Subcutaneous adipose tissue (tissue), 4 donors: ENCODE results near the gene DRC3. TPM values are rescaled to one million over a fixed set of nuclear protein-coding genes. Genes with fewer than 3 reads are reported as not detected.

Experiments used
- total RNA-seq, 4 donors: library from RNA; depleted of rRNA; stranded (reverse); fragments of >200 nt; gene quantifications; one replicate each; pipeline ENCODE4 v1.1.0, GENCODE V29; 2016
- TF ChIP-seq, protein P1 (sequence below): fragments of 450-650 bp; IDR thresholded peaks from one replicate; pipeline ENCODE4 v1.5.1; 2016; ENCODE audit warnings: low read depth, mild to moderate bottlenecking, control low read depth, antibody characterized with exemption, moderate library complexity

The DRC3 gene
- total RNA-seq, 4 donors from 2014 or later: 0.38 to 1.3 (median 0.91) TPM

DNA sequence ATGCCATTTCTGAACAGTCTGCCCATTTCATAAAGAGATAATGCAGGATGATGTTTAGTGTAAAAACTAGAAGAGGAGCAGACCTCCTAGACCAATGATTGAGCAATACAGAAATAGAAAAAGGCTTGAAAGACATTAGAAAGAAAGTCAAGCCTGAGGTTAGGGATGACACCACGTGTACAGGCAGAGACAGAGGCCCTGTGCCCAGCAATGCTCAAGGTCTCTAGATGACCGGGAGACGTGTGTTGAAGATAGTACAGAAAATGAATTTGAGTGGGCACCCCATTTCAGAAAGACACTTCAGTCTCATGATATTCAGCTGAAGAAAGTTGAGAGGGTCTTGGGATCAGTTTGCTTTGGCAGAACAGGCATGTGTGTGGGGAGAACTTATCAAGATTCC, 71.9 kb downstream of the DRC3 start:
- TF ChIP-seq, protein P1, sequence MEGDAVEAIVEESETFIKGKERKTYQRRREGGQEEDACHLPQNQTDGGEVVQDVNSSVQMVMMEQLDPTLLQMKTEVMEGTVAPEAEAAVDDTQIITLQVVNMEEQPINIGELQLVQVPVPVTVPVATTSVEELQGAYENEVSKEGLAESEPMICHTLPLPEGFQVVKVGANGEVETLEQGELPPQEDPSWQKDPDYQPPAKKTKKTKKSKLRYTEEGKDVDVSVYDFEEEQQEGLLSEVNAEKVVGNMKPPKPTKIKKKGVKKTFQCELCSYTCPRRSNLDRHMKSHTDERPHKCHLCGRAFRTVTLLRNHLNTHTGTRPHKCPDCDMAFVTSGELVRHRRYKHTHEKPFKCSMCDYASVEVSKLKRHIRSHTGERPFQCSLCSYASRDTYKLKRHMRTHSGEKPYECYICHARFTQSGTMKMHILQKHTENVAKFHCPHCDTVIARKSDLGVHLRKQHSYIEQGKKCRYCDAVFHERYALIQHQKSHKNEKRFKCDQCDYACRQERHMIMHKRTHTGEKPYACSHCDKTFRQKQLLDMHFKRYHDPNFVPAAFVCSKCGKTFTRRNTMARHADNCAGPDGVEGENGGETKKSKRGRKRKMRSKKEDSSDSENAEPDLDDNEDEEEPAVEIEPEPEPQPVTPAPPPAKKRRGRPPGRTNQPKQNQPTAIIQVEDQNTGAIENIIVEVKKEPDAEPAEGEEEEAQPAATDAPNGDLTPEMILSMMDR: no peak

DNA sequence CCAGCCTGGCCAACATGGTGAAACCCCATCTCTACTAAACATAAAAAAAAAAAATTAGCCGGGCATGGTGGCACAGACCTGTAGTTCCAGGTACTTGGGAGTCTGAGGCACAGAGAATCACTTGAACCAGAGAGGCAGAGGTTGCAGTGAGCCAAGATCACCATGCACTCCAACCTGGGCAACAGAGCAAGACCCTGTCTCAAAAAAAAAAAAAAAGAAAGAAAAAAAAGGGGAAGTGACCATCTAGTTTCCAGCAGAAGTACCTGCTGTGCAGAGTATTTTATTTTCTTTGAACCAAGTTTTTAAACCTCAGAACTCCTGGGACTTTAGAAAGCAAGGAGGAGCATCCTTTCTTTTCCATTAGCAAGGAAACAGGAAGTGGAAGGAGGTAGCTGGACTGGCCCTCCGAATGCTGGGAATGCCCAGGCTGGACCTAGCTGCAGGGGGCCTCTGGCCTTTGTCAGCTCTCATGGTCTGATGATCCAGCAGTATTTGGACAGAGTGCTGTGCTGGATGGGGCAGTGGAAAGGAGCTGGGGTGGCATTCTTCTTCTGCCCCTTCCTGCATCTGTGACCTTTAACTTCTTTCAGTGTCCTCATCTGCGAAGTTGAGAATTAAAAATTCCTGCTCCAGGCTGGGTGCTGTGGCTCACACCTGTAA, 73.2 kb downstream of the DRC3 start:
- TF ChIP-seq, protein P1: no peak

DNA sequence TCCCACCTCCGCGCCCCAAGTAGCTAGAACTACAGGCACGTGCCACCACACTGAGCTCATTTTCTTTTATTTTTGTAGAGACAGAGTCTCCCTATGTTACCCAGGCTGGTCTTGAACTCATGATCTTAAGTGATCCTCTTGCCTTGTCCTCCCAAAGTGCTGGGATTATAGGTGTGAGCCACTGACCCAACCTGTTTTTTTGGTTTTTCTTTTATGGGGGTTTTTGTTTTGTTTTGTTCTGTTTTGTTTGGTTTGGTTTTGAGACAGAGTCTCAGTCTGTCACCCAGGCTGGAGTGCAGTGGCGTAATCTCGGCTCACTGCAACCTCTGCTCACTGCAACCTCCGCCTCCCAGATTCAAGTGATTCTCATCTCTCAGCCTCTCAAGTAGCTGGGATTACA, 82.9 kb downstream of the DRC3 start:
- TF ChIP-seq, protein P1: no peak

DNA sequence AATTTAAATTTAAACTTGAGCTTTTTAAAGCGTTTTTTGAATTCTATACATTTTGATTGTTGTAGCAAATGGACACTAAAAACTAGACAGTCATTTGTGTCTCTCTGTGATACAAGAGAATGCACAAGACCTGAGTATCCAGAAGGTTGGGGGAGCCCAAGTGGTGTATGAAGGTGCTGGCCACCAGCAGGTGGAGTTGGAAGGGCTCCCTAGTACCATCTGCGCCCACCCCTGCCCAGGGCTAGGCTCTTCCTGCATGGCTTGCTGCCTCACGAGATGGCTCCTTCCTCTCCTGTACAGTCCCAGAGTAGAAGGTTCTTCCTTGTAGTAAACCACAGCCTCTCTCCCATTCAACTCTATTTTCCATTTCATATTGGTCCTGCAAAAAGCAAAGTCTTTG, 83.6 kb downstream of the DRC3 start:
- TF ChIP-seq, protein P1: no peak

DNA sequence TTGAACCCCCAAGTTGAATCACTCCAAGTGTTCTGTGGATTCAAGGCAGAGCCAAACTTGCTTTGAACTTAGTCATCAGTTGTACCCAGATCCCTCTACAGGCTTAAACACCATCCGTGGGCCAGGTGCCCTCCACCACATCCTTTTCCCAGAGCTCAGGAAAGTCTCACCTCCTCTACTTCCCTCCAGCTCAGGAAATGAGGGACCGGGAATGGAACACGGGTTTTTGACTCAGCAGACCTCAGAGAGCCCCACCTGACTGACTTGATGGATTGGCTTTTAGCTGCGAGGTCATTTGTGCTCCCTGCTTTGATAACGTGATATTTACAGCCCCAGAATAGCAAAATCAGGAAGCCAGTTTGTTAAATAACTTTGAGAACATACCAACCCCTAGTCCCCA, 86.6 kb downstream of the DRC3 start:
- TF ChIP-seq, protein P1: no peak

DNA sequence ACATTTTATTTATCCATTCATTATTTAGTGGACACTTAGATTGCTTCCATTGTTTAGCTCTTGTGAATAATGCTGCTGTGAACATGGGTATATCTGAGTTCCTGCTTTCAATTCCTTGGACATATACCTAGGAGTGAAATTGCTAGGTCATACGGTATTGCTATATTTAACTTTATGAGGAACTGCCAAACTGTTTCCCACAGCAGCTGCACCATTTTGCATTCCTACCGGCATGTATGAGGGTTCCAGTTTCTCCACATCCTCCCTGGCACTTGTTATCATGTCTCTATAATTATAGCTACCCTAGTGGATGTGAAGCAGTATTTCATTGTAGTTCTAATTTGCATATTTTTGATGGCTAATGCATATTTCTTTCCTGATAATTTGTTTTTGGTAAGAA, 91.4 kb downstream of the DRC3 start:
- TF ChIP-seq, protein P1: no peak

DNA sequence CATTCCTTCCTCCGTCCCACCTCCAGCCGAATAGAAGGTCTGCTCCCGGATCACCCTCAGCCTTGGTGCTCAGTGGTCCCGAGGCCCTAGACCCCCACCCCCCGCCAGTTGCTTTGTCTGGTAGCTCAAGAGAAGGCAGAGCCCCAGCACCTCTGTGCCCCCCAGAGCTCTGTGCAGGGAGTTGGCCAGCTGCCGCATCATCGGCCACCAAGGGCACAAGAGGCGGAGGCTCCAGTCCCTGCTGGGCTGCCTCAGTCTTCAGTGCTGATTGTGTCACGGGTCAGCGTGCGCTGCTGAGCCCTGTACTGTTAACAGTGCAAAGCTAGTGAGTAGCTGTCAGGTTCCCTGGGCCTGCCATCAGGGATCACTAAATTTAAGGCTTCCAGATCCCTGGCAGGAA, 92.9 kb downstream of the DRC3 start:
- TF ChIP-seq, protein P1: no peak

Other genes starting within 250 kb of the DRC3 start
- gene SREBF1, start 135.9 kb upstream of the DRC3 start, total RNA-seq: 100 to 1,000 TPM in 1 of 4 donors, 10 to 100 TPM in 3; 17.0 to 255 (median 18.9) TPM
- 10 to 100 TPM; 17.5 to 44.6 (median 27.1) TPM for gene TOM1L2, start 462 bp upstream of the DRC3 start, total RNA-seq
- gene ATPAF2, start 66.3 kb downstream of the DRC3 start, total RNA-seq: 10 to 100 TPM; 10.1 to 18.3 (median 11.5) TPM
- gene GID4, start 66.5 kb downstream of the DRC3 start, total RNA-seq: 10 to 100 TPM; 17.0 to 29.8 (median 19.2) TPM
- 10 to 100 TPM; 27.4 to 46.3 (median 35.7) TPM for gene DRG2, start 115.1 kb downstream of the DRC3 start, total RNA-seq
- 1 to 10 TPM in 2 of 4 donors, under 1 TPM in 2; 0.44 to 3.2 (median 1.2) TPM for gene MYO15A, start 135.9 kb downstream of the DRC3 start, total RNA-seq
- 10 to 100 TPM; 57.5 to 69.6 (median 67.5) TPM for gene ALKBH5, start 211.0 kb downstream of the DRC3 start, total RNA-seq